Measurements from ENCODE around the gene CXCL13.
A peak's percentile ranks its signal among the peaks of the same experiment; 100 is the strongest.
"Not testable (repeated sequence)": the region's sequence is repeated elsewhere in the genome, so short reads cannot be mapped to it uniquely, and the experiment has no call there.

The CXCL13 gene

GRCh38 chr4:77629885-77630284 is 24.3 kb downstream of the CXCL13 start:
- no peak overlapping the region for H3K4me3 ChIP-seq (ENCODE audit: low read depth, low read length)
- in situ Hi-C loops (cut with HindIII; ENCODE audit: low sequenced_read_pairs) = no loop called here
- no peak for DNase-seq (ENCODE audit: low read depth, low spot score)
- no peak for TF ChIP-seq CTCF (IDR thresholded peaks at IDR 0.05; ENCODE audit: low read depth, low read length)

GRCh38 chr4:77631276-77631675 is 25.7 kb downstream of the CXCL13 start:
- in situ Hi-C loops (cut with HindIII; ENCODE audit: low sequenced_read_pairs) = no loop called here

GRCh38 chr4:77634132-77634785 is 28.6 kb downstream of the CXCL13 start:
- in situ Hi-C loops (cut with HindIII; ENCODE audit: low sequenced_read_pairs) = no loop called here
- TF ChIP-seq CTCF (IDR thresholded peaks at IDR 0.05; ENCODE audit: low read depth, low read length) = no peak

More at GRCh38 chr4:77631276-77631675, 25.7 kb downstream of the CXCL13 start:
- no peak overlapping the region for H3K4me3 ChIP-seq (ENCODE audit: low read depth, low read length)
- TF ChIP-seq CTCF (IDR thresholded peaks at IDR 0.05; ENCODE audit: low read depth, low read length) = no peak
- DNase-seq (ENCODE audit: low read depth, low spot score) = no peak

DNA sequence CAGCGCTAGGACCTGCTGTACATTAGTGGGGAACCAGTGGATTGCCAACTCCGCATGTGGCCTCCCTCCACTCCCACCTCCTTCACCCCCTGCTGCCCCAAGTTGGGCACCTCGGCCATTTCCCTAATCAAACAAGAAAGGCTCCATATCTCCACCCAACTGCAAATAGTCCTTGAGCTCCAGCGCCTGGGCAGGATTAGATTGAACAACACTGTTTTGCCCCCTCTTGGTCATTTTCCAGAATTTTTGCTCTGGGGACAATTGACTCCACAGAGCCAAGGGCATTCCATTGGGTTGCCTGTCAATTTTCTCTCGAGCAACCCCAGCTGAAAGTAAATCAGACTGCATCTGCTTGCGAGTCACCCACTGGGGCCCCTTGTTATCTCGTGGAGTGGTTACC is 29.6 kb downstream of the CXCL13 start:
- no peak for TF ChIP-seq CTCF (IDR thresholded peaks at IDR 0.05; ENCODE audit: low read depth, low read length)
- H3K4me3 ChIP-seq (ENCODE audit: low read depth, low read length) = no peak overlapping the region
- in situ Hi-C loops (cut with HindIII; ENCODE audit: low sequenced_read_pairs) = no loop called here
- no peak for DNase-seq (ENCODE audit: low read depth, low spot score)

More at GRCh38 chr4:77634132-77634785, 28.6 kb downstream of the CXCL13 start:
- no peak for DNase-seq (ENCODE audit: low read depth, low spot score)
- no peak overlapping the region for H3K4me3 ChIP-seq (ENCODE audit: low read depth, low read length)

DNA sequence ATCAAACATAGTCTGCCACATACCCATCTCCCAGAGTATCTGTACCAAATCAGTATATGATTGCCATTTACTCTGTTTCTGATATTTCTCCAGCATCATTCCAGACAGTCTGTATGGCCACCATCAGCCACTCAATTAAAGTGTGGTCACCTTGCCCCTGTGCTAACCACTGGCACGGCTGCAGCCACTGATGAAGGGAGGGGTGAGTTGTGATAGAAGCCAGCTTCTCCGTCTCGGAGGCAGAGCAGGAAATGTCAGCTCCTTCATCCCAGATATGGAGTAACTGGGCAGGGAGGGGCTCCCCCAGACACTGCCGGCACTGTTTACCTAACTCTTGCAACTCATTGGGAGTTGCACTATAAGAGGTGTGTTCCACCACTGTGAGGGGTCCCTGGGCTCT is 30.3 kb downstream of the CXCL13 start:
- in situ Hi-C loops (cut with HindIII; ENCODE audit: low sequenced_read_pairs) = no loop called here
- no peak for TF ChIP-seq CTCF (IDR thresholded peaks at IDR 0.05; ENCODE audit: low read depth, low read length)
- DNase-seq (ENCODE audit: low read depth, low spot score) = no peak
- H3K4me3 ChIP-seq (ENCODE audit: low read depth, low read length) = no peak overlapping the region

DNA sequence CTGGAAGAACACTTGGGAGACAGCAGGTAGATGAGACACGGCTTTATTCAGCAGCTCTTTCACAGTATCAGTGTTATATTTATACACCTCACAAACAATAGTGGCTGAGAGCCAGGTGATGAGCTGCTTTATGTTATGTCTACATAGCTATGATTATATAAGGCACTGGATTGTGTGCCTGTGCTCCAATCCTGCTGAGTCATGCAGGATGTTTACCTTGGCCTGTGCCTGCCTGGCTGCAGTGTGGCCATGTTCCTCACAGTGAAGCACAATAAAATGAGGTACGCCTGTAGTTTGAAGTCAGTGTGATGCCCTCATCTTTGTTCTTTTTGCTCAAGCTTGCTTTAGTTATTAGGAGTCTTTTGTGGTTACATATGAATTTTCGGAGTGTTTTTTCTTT is 31.3 kb downstream of the CXCL13 start:
- TF ChIP-seq CTCF (IDR thresholded peaks at IDR 0.05; ENCODE audit: low read depth, low read length) = no peak
- H3K4me3 ChIP-seq (ENCODE audit: low read depth, low read length) = no peak overlapping the region
- in situ Hi-C loops (cut with HindIII; ENCODE audit: low sequenced_read_pairs) = no loop called here
- DNase-seq (ENCODE audit: low read depth, low spot score) = peak; percentile 94

DNA sequence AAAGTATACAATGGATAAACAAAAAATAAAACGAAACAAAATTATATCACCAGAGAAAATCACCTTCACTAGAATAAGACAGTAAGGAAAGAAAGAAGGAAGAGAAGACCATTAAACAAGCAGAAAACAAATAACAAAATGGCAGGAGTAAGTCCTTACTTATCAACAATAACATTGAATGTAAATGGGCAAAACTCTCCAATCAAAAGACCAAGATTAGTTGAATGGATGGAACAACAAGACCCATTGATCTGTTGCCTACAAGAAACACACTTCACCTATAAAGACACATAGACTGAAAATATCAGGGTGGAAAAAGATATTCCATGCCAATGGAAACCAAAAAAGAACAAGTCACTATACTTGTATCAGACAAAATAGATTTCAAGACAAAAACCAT is 38.4 kb downstream of the CXCL13 start:
- H3K4me3 ChIP-seq (ENCODE audit: low read depth, low read length); DNase-seq (ENCODE audit: low read depth, low spot score); in situ Hi-C loops (cut with HindIII; ENCODE audit: low sequenced_read_pairs): not testable (repeated sequence)

All from astrocyte of the spinal cord (primary cell).